Neural crest cell (in vitro differentiated cells): Measurements from ENCODE around the gene EMX1. TPM values are rescaled to one million over a fixed set of nuclear protein-coding genes. Genes with fewer than 3 reads are reported as not detected.
A peak's percentile ranks its signal among the peaks of the same experiment; 100 is the strongest.

ENCODE experiments used
- DNase-seq: peaks from one replicate; pipeline ENCODE4 v3.0.0; 2021; ENCODE audit warnings: low read depth, mixed read lengths, low spot score
- H3K27ac Mint-ChIP-seq: one replicate; pipeline ENCODE4 v1.8.0; 2021; ENCODE audit warnings: mild to moderate bottlenecking, mixed read lengths; ENCODE audit not compliant: unreplicated experiment
- H3K27me3 Mint-ChIP-seq: 2 replicates; pipeline ENCODE4 v1.8.0; 2021; ENCODE audit warnings: low read depth, mild to moderate bottlenecking, mixed read lengths
- H3K36me3 Mint-ChIP-seq: 2 replicates; pipeline ENCODE4 v1.8.0; 2021; ENCODE audit warnings: low read depth, mild to moderate bottlenecking, mixed read lengths
- H3K4me1 Mint-ChIP-seq: 2 replicates; pipeline ENCODE4 v1.8.0; 2021; ENCODE audit warnings: mixed read lengths
- H3K4me3 Mint-ChIP-seq: one replicate; pipeline ENCODE4 v1.8.0; 2021; ENCODE audit warnings: mild to moderate bottlenecking, mixed read lengths
- H3K9me3 Mint-ChIP-seq: 2 replicates; pipeline ENCODE4 v1.8.0; 2021; ENCODE audit warnings: mixed read lengths
- total RNA-seq: library from RNA; stranded (reverse); gene quantifications from 2 replicates; pipeline ENCODE4 v1.2.1, GENCODE V29; 2021
- TF ChIP-seq, protein P1 (sequence below): fragments of 200-600 bp; sonication (generic); conservative IDR thresholded peaks from 2 replicates; pipeline ENCODE4 v1.5.0; 2021; ENCODE audit warnings: antibody characterized with exemption, mild to moderate bottlenecking

EMX1 gene
- total RNA-seq, 1 donor from 2014 or later, result not detected

DNA sequence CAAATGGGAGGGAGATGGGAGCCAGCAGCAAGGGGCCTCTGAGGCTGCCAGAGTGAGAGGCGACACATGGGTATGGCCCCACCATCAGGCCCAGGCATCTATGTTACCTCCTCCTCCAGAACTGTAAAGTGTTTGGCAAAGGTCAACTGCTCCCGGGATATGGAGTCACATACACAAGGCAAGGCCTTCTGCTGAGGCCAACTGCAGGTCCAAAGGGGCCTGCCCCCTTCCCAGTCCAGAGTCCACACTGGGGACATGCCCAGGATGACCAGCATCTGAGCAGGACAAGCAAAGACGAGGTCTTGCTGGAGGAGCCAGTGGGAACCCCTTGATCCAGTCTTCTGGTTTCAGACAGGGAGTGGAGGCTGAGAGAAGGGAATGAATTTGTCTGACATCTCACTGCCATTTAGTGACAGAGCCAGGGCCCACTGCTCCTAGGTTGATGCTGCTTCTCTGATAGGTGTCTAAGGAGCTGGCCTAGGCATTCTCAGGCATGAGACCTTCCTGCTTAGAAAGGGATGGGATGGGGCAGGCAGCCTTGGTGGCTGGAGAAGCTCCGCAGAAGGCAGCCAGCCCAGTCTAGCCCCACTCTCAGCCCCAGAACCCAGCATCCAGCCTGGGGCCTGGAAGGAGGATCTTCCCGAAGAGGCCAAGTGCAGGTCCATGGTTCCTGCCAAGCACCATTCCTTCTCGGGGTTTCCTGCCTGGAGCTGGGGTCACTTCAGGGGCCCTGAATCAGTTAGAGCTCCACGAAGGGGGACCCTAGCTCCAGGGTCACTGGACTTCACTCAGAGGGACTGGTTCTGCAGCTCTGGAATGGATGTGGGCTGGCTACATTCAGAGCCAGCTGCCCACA lies 26.4 kb downstream of the EMX1 start:
- no peak for DNase-seq
- Mint-ChIP-seq H3K27me3 (no peaks in the 10 kb centered on the region), H3K9me3 (no peaks in the 10 kb centered on the region), H3K27ac (no peak overlapping the region), H3K36me3 (no peaks in the 10 kb centered on the region), H3K4me3 (no peak overlapping the region), H3K4me1 (no peaks in the 10 kb centered on the region)
- TF ChIP-seq, protein P1, sequence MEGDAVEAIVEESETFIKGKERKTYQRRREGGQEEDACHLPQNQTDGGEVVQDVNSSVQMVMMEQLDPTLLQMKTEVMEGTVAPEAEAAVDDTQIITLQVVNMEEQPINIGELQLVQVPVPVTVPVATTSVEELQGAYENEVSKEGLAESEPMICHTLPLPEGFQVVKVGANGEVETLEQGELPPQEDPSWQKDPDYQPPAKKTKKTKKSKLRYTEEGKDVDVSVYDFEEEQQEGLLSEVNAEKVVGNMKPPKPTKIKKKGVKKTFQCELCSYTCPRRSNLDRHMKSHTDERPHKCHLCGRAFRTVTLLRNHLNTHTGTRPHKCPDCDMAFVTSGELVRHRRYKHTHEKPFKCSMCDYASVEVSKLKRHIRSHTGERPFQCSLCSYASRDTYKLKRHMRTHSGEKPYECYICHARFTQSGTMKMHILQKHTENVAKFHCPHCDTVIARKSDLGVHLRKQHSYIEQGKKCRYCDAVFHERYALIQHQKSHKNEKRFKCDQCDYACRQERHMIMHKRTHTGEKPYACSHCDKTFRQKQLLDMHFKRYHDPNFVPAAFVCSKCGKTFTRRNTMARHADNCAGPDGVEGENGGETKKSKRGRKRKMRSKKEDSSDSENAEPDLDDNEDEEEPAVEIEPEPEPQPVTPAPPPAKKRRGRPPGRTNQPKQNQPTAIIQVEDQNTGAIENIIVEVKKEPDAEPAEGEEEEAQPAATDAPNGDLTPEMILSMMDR, result no peak

DNA sequence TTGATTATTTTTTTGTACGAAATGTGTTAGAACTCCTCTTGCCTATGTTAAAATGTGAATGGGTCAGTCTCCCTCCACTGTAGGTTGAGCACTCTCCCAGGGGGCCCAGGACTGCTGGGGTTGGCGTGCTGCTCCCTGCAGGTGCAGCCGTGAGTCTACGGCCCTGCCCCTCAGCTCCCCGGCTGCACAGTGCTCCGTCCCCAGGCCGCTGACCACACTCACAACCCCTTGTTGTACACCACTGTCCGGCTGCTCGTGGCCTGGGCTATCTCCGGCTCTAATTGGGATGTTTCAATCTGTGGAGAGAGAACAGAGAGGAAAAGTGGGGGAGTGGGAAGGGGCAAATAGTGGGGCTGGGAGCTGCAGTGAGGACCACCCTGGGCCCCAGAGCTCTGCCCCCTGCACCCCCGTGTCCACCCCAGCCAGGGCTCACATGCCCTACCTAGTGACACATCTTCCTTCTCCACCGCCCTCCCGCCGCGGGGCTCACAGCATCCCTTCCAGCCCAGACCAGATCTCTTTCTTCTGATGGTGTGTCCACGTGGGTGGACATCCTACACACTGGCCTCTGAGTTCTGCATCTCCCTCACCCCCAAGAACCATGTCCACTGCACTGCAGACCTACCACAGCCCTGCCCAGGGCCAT lies 27.6 kb downstream of the EMX1 start:
- Mint-ChIP-seq H3K9me3 (no peaks in the 10 kb centered on the region), H3K36me3 (no peaks in the 10 kb centered on the region), H3K4me1 (no peaks in the 10 kb centered on the region), H3K27ac (peak overlapping the region; percentile 43), H3K4me3 (no peak overlapping the region), H3K27me3 (no peaks in the 10 kb centered on the region)
- DNase-seq, result no peak
- TF ChIP-seq, protein P1, result no peak

DNA sequence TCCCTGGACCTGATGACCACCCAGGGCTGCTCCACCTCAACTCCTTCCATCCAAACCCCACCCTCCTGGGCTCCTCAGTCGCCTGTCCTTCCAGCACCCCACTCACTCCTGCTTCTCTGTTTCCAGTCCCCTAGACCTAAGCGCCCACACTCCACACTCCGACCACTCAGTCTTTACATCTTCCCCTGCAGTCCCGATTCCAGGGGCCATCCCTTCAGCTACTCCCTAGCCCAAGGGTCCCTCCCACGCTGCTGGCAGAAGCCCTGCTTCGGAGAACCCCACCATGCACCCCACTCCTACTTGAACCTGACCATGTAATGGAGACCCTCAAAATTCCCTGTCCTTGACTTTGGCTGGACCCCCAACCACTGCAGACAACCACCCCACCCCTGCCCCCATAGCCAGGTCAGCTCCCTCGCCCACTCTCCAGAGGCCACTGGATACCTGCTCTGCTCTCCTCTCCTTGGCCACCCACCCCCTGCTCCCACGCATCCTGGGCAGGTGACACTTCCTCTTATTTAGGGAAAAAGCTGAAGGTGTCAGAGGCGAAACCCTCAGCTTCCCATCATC lies 28.2 kb downstream of the EMX1 start:
- TF ChIP-seq, protein P1, result no peak
- H3K4me1 Mint-ChIP-seq, result no peaks in the 10 kb centered on the region
- DNase-seq, result no peak
- no peak overlapping the region for H3K4me3 Mint-ChIP-seq
- H3K36me3 Mint-ChIP-seq, result no peaks in the 10 kb centered on the region
- H3K27ac Mint-ChIP-seq, result no peak overlapping the region
- no peaks in the 10 kb centered on the region for H3K27me3 Mint-ChIP-seq
- no peaks in the 10 kb centered on the region for H3K9me3 Mint-ChIP-seq

DNA sequence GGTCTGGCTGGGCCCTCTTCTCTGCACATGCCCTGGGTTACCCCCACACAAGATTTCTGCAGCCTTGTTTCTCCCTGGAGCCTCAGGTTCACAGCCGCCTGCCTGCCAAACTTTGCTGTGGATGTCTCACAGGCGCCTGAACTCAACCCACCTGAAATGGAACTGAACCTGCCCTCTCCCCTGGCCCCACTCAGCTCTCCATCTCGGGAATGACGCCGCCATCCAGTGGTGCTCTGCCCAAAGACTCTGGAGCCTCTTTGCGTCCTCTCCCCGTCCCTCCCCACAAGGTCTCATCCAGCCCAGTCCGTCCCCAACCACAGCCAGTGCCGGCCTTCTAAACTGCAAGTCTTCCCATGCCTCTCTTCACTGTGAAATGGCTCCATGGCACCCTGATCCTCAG lies 29.1 kb downstream of the EMX1 start:
- Mint-ChIP-seq H3K36me3 (no peaks in the 10 kb centered on the region), H3K4me3 (no peak overlapping the region), H3K27ac (no peak overlapping the region), H3K9me3 (no peaks in the 10 kb centered on the region), H3K27me3 (no peaks in the 10 kb centered on the region), H3K4me1 (no peaks in the 10 kb centered on the region)
- no peak for DNase-seq
- TF ChIP-seq, protein P1, result no peak

GRCh38 chr2:72947952-72948830 lies 30.9 kb downstream of the EMX1 start:
- H3K4me3 Mint-ChIP-seq, result no peak overlapping the region
- no peaks in the 10 kb centered on the region for H3K9me3 Mint-ChIP-seq
- TF ChIP-seq, protein P1, result no peak
- H3K4me1 Mint-ChIP-seq, result no peaks in the 10 kb centered on the region
- DNase-seq, result no peak
- H3K36me3 Mint-ChIP-seq, result no peaks in the 10 kb centered on the region
- peaks cover 5% of the 10 kb centered on the region for H3K27me3 Mint-ChIP-seq
- no peak overlapping the region for H3K27ac Mint-ChIP-seq
